Glomerular visceral epithelial cell (primary cell): ENCODE data around the gene CLN3.
"Not testable (repeated sequence)": the region's sequence is repeated elsewhere in the genome, so short reads cannot be mapped to it uniquely, and the experiment has no call there.

Experiments used
- DNase-seq: peaks from one replicate; pipeline ENCODE4 v3.0.0-alpha.2; 2016; ENCODE audit errors: extremely low spot score

The CLN3 gene

GRCh38 chr16:28491970-28492474, at the start of gene CLN3:
Gene CLN3, minus strand, starts transcription at chr16:28492074. Its CDS starts 315 bp downstream, at chr16:28491759.
- peak; percentile 92 for DNase-seq

DNA sequence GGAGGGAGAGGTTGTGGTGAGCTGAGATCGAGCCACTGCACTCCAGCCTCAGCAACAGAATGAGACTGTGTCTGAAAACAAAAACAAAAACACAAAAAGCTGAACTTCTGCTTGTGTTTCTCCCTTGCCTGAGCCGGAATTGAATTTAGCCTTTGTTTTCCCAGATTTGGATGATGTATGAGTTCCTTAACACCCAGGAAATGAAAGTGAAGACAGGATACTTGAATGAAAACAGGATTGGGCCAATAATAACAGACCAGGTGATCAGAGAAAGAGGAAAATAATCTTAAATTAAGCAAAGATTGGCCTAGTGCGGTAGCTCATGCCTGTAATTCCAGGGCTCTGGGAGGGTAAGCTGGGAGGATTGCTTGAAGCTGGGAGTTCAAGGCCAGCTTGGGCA, 48.5 kb upstream of the CLN3 start:
- no peak for DNase-seq

DNA sequence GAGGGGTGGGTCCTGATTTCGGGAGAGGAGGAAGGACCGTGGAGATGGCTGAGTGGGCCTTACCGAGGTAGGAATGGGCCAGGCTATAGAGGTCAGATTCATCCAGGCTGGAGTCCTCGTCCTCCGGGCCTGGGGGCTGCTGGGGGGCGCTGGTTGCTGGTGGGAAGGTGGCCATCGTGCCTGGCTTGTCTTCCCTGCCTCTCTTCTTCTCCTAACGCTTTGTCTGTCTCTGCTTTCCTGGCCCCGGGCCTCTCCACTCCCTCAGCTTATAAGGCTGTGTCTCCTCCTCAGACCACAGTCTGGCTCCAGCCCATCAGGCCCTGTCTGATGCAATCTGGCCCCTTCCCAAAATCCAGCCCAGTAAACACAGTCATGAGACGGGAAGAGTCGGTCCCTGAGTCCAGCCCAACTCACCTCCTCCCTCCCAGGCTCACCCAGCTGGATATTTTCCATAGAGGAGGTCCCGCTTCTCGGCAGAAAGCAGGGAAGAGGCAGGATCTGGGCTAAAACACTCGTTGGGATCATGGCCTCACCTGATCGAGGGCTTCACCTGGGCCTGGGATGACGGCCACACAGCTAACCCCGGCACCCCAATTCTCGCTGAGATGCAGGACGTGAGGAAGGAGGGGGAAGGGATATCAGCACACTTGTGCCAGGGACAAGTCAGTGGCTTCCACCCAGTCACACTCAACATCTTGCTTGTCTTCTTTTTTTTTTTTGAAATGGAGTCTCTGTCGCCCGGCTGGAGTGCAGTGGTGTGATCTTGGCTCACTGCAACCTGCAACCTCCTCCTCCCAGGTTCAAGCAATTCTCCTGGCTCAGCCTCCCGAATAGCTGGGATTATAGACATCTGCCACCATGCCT, 47.1 kb upstream of the CLN3 start, which contains the start of gene NUPR1:
TSS of gene NUPR1 (minus strand) at position 242 of the 864 bp plus-strand sequence. CDS start at position 175, 67 bp downstream.
- peak; percentile 85 for DNase-seq

- DNase-seq: no peak
Measured at GRCh38 chr16:28537964-28538732, 46.3 kb upstream of the CLN3 start.

GRCh38 chr16:28537076-28537475, 45.2 kb upstream of the CLN3 start:
- no peak for DNase-seq

GRCh38 chr16:28534542-28535373, 42.9 kb upstream of the CLN3 start:
- no peak for DNase-seq

DNA sequence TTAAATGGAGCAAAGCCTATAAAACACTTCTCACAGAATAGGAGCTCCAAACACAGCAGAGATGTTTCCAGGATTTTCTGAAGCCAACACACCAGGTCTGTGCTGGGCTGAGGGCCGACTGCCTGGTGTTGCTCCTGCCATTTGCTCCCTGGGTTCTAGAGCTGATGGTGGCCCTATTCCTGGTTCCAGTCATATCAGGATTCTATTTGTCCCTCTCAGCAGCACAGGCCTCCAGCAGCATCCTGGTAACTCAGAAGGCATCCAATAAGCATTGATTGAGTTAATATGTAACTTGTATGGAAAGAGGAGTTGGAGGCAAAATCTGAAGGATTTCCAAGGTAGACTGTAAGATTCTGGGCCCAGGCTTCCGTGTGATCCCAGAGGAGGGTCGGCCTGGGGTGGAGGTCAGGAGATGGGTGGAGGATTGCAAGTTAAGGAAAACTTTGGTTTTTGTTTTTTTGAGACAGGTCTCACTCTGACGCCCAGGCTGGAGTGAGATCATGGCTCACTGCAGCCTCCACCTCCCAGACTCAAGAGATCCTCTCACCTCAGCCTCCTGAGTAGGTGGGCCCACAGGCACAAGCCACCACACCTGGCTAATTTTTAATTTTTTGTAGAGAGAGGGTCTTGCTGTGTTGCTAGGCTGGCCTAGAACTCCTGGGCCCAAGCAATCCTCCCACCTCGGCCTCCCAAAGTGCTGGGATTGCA, 41.2 kb upstream of the CLN3 start:
- DNase-seq: no peak

- DNase-seq: no peak
Measured at GRCh38 chr16:28531777-28532744, 40.2 kb upstream of the CLN3 start.

GRCh38 chr16:28529124-28529523, 37.2 kb upstream of the CLN3 start:
- DNase-seq: no peak

DNA sequence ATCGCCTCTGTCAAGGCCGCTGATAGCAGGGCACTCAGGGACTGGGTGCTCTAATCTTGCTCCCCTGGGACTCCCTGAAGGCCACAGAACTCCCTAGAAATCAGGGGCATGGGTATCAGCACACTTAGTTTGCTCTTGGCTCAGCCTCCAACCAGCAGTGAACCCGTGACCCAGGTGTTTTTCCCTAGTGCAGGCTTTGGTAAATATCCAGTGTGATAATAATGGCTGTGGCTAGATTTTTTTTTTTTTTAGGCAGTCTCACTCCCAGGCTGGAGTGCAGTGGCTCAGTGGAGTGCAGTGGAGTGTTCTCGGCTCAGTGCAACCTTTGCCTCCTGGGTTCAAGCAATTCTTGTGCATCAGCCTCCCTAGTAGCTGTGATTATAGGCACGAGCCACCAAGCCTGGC, 36.6 kb upstream of the CLN3 start:
- DNase-seq: no peak

GRCh38 chr16:28527985-28528384, 36.1 kb upstream of the CLN3 start:
- no peak for DNase-seq

DNA sequence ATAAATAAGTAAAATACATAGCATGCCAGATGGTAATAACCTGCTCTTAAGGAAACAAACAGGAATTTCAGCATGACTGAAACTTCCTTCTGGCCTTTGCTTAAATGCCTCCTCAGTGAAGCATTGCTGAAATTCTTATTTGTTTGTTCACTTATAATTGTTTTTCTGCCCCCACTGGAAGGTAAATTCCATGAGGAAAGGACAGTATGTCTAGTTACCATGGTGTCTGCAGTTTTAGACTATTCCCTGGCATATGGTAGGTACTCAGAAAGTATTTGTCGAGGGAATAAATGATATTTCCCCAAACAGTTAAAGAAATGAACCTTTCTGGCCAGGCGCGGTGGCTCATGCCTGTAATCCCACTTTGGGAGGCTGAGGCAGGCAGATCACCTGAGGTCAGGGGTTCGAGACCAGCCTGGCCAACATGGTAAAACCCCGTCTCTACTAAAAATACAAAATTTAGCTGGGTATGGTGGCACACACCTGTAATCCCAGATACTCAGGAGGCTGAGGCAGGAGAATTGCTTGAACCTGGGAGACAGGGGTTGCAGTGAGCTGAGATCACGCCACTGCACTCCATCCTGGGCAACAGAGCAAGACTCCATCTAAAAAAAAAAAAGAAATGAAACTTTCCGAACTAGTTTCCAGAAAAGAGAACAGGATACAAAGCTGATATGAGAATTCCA, 35.4 kb upstream of the CLN3 start:
- not testable (repeated sequence) for DNase-seq

GRCh38 chr16:28526201-28527099, 34.6 kb upstream of the CLN3 start:
- DNase-seq: no peak

GRCh38 chr16:28524681-28525171, 32.9 kb upstream of the CLN3 start:
- no peak for DNase-seq

- DNase-seq: no peak
Measured at GRCh38 chr16:28522792-28523191, 30.9 kb upstream of the CLN3 start.

DNA sequence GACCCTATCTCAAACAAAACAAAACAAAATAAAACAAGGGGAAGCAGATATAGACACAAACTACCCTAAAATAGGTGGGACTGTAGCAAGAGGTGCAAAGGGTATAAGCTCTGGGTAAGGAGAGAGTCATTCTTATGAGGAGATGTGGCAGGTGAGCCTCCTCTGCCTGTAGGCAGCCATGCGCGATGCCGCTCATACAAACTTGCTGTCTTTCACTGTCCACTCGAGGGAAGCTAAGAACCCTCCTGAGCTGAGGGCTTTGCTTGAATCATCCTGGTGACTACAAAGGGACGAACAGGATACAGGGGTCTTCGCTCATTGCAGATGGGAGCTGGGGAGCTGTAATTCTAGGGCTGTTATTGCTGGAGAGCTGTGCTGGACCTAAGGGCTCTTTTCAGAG, 29.6 kb upstream of the CLN3 start:
- no peak for DNase-seq

GRCh38 chr16:28520672-28521071, 28.8 kb upstream of the CLN3 start:
- no peak for DNase-seq

DNA sequence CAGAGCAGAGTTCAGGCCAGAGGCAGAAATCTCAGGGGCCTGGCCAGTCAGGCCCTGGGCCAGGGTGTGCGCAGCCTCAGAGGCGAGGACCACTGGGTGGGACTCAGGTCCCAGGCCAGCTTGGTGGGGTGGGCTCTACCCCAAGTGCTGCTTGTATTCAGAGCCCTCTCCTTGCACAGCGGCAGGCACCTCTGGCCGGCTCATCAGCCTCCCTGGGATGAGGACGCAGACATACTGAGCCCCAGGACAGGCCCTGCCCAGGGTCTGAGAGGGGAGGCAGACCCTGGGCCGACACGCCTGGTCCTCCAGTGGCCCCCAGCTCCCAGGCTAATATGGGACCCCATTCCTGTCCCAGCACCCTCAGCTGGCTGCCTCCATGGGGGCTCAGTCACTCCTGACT, 22.4 kb upstream of the CLN3 start:
- DNase-seq: no peak
